Muscle layer of duodenum (tissue), 2 donors: ENCODE data around the gene TFF2.

ENCODE experiments used
- H3K27ac ChIP-seq: one replicate; pipeline ENCODE4 v1.7.0; 2013; ENCODE audit warnings: mild to moderate bottlenecking, low read length
- H3K27me3 ChIP-seq: one replicate; pipeline ENCODE4 v1.7.0; 2013; ENCODE audit warnings: low read depth, mild to moderate bottlenecking, control low read depth, low read length
- H3K36me3 ChIP-seq, 2 donors: one replicate each; pipeline ENCODE4 v1.7.0; 2013; ENCODE audit warnings: low read length in 2 of 2, control low read depth in 1 of 2, mild to moderate bottlenecking in 1 of 2; ENCODE audit not compliant: insufficient read depth in 2 of 2, control insufficient read depth in 1 of 2
- H3K4me1 ChIP-seq, 2 donors: one replicate each; pipeline ENCODE4 v1.7.0; 2013; ENCODE audit warnings: low read length in 2 of 2, mild to moderate bottlenecking in 2 of 2, control low read depth in 1 of 2, moderate library complexity in 1 of 2; ENCODE audit not compliant: insufficient read depth in 2 of 2, control insufficient read depth in 1 of 2
- H3K4me3 ChIP-seq, 2 donors: one replicate each; pipeline ENCODE4 v1.7.0; 2013; ENCODE audit warnings: low read length in 2 of 2, low read depth in 1 of 2, mild to moderate bottlenecking in 1 of 2
- H3K9me3 ChIP-seq, 2 donors: one replicate each; pipeline ENCODE4 v1.7.0; 2013; ENCODE audit warnings: low read length in 2 of 2, control low read depth in 1 of 2, mild to moderate bottlenecking in 1 of 2; ENCODE audit not compliant: control insufficient read depth in 1 of 2
- donor health status: healthy.

TFF2 gene

DNA sequence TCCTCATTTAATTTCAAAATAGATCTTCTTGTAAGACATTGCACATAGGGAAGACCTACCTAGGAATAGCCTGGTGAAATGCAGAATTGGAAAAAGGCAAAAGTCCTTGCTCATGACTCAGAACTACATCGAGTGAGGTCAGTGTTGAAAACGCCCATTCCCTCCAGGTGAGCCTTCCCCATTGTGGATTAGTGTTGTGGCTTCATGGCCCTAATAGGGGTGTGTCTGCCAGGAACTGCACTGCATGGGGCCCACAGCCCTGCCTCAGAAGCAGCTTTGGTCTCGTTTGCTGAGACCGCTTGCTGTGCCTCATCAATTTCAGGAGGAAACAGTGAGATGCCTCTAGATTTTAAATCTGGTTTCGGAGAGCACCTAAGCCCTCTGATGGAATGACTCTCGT is 52.6 kb downstream of the TFF2 start:
- Histone ChIP-seq H3K27ac (no peak overlapping the region), H3K36me3 (peaks cover 5 to 13% of the 10 kb centered on the region in 2 donors), H3K27me3 (no peaks in the 10 kb centered on the region), H3K9me3 (no peaks in the 10 kb centered on the region), H3K4me1 (no peaks in the 10 kb centered on the region), H3K4me3 (no peak overlapping the region)

DNA sequence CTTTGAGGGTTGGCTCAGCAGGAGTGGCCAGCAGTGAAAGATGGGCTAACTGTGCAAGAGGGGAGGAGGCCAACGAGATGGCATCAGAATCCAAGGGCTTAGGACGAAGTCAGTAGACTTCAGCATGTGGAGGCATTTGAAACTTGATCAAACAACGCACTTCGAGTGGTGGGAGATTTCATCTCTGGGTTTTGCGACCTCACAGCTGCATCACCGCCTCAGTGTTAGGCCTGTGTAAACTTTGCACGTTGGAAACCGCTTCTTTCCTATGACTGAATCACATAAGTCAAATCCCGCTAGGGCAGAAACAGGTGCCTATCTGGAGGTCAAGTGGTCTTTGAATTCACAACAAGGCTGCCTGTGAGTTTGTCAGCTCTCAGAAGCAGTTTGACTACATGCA is 53.4 kb downstream of the TFF2 start:
- H3K9me3 ChIP-seq = no peaks in the 10 kb centered on the region
- no peaks in the 10 kb centered on the region for H3K27me3 ChIP-seq
- peaks cover 5 to 13% of the 10 kb centered on the region in 2 donors for H3K36me3 ChIP-seq
- no peaks in the 10 kb centered on the region for H3K4me1 ChIP-seq
- H3K4me3 ChIP-seq = no peak overlapping the region
- H3K27ac ChIP-seq = no peak overlapping the region

DNA sequence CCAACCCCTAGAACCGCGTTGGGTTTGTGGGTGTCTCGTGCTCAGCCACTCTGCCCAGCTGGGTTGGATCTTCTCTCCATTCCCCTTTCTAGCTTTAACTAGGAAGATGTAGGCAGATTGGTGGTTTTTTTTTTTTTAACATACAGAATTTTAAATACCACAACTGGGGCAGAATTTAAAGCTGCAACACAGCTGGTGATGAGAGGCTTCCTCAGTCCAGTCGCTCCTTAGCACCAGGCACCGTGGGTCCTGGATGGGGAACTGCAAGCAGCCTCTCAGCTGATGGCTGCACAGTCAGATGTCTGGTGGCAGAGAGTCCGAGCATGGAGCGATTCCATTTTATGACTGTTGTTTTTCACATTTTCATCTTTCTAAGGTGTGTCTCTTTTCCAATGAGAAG is 54.3 kb downstream of the TFF2 start:
- no peaks in the 10 kb centered on the region for H3K9me3 ChIP-seq
- no peak overlapping the region for H3K27ac ChIP-seq
- no peak overlapping the region for H3K4me3 ChIP-seq
- H3K4me1 ChIP-seq = no peaks in the 10 kb centered on the region
- peaks cover 5 to 20% of the 10 kb centered on the region in 2 donors for H3K36me3 ChIP-seq
- H3K27me3 ChIP-seq = no peaks in the 10 kb centered on the region
